ENCODE data around the gene PRUNE1.

DNA sequence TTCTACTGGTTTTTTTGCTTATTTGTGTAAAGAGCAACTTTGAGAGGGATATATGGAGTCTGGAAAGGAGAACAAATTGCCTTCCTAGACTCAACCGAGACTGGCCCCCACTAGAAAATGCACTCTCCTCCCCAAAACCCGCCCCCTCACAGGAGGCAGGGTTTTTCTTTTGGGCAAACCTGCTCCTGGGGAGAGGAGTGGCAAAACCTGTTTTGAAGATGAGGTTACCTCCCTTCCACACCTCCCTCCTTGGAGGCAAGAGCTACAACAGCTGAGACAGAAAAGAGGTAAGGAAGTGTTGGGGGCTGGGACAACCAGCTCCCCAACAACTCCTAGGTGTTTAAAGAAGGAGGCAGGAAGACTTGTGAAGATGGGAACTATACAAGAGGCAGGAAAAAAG is 28.1 kb downstream of the PRUNE1 start, which contains the start of gene BNIPL:
- TF ChIP-seq, protein P1, sequence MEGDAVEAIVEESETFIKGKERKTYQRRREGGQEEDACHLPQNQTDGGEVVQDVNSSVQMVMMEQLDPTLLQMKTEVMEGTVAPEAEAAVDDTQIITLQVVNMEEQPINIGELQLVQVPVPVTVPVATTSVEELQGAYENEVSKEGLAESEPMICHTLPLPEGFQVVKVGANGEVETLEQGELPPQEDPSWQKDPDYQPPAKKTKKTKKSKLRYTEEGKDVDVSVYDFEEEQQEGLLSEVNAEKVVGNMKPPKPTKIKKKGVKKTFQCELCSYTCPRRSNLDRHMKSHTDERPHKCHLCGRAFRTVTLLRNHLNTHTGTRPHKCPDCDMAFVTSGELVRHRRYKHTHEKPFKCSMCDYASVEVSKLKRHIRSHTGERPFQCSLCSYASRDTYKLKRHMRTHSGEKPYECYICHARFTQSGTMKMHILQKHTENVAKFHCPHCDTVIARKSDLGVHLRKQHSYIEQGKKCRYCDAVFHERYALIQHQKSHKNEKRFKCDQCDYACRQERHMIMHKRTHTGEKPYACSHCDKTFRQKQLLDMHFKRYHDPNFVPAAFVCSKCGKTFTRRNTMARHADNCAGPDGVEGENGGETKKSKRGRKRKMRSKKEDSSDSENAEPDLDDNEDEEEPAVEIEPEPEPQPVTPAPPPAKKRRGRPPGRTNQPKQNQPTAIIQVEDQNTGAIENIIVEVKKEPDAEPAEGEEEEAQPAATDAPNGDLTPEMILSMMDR (IDR thresholded peaks at IDR 0.05): no peak
- no peak for TF ChIP-seq SOX15 (CRISPR knock-in tag; IDR thresholded peaks at IDR 0.05)
- no peak for TF ChIP-seq SMAD4 (CRISPR knock-in tag; IDR thresholded peaks at IDR 0.05)
- TF ChIP-seq NR3C1 (CRISPR knock-in tag; conservative IDR thresholded peaks at IDR 0.05; ENCODE audit: low read depth): no peak
- TF ChIP-seq, protein P2, sequence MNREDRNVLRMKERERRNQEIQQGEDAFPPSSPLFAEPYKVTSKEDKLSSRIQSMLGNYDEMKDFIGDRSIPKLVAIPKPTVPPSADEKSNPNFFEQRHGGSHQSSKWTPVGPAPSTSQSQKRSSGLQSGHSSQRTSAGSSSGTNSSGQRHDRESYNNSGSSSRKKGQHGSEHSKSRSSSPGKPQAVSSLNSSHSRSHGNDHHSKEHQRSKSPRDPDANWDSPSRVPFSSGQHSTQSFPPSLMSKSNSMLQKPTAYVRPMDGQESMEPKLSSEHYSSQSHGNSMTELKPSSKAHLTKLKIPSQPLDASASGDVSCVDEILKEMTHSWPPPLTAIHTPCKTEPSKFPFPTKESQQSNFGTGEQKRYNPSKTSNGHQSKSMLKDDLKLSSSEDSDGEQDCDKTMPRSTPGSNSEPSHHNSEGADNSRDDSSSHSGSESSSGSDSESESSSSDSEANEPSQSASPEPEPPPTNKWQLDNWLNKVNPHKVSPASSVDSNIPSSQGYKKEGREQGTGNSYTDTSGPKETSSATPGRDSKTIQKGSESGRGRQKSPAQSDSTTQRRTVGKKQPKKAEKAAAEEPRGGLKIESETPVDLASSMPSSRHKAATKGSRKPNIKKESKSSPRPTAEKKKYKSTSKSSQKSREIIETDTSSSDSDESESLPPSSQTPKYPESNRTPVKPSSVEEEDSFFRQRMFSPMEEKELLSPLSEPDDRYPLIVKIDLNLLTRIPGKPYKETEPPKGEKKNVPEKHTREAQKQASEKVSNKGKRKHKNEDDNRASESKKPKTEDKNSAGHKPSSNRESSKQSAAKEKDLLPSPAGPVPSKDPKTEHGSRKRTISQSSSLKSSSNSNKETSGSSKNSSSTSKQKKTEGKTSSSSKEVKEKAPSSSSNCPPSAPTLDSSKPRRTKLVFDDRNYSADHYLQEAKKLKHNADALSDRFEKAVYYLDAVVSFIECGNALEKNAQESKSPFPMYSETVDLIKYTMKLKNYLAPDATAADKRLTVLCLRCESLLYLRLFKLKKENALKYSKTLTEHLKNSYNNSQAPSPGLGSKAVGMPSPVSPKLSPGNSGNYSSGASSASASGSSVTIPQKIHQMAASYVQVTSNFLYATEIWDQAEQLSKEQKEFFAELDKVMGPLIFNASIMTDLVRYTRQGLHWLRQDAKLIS (CRISPR knock-in tag; IDR thresholded peaks at IDR 0.05; ENCODE audit: borderline replicate concordance): no peak
- TF ChIP-seq FOXP1 (CRISPR knock-in tag; IDR thresholded peaks at IDR 0.05; ENCODE audit: borderline replicate concordance): no peak
- TF ChIP-seq ZBTB43 (CRISPR knock-in tag; IDR thresholded peaks at IDR 0.05): no peak
- no peak for TF ChIP-seq ZNF121 (CRISPR knock-in tag; IDR thresholded peaks at IDR 0.05)
- no peak for TF ChIP-seq RELA (CRISPR knock-in tag; IDR thresholded peaks at IDR 0.05; ENCODE audit: borderline replicate concordance)
